OCI-LY7 (cell line): ENCODE data around the gene SLC16A8.

ENCODE experiments used
- EZH2phosphoT487 ChIP-seq: fragments of 200-600 bp; sonication (generic); IDR thresholded peaks from 2 replicates; pipeline ENCODE4 v1.6.1; 2018; ENCODE audit warnings: low read depth, borderline replicate concordance, mild to moderate bottlenecking, mixed run types, antibody characterized with exemption, low read length, moderate library complexity, mixed read lengths
- TF ChIP-seq, protein P1 (sequence below): fragments of 200-600 bp; sonication (generic); conservative IDR thresholded peaks from 2 replicates; pipeline ENCODE4 v1.5.1; 2014; ENCODE audit warnings: mild to moderate bottlenecking, antibody characterized with exemption, low read length, moderate library complexity, mixed read lengths

GRCh38 chr22:38043151-38044039 lies 40.6 kb downstream of the SLC16A8 start:
- TF ChIP-seq, protein P1, sequence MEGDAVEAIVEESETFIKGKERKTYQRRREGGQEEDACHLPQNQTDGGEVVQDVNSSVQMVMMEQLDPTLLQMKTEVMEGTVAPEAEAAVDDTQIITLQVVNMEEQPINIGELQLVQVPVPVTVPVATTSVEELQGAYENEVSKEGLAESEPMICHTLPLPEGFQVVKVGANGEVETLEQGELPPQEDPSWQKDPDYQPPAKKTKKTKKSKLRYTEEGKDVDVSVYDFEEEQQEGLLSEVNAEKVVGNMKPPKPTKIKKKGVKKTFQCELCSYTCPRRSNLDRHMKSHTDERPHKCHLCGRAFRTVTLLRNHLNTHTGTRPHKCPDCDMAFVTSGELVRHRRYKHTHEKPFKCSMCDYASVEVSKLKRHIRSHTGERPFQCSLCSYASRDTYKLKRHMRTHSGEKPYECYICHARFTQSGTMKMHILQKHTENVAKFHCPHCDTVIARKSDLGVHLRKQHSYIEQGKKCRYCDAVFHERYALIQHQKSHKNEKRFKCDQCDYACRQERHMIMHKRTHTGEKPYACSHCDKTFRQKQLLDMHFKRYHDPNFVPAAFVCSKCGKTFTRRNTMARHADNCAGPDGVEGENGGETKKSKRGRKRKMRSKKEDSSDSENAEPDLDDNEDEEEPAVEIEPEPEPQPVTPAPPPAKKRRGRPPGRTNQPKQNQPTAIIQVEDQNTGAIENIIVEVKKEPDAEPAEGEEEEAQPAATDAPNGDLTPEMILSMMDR = no peak
- TF ChIP-seq EZH2phosphoT487 = no peak
